GM19351 (cell line): ENCODE measurements around the gene DNAJC10.
"Not testable (repeated sequence)": the region's sequence is repeated elsewhere in the genome, so short reads cannot be mapped to it uniquely, and the experiment has no call there.

ENCODE experiments used
- ATAC-seq: cut with Tn5 transposase; IDR thresholded peaks from one replicate; pipeline ENCODE4 v1.9.1; 2021; ENCODE audit warnings: mild to moderate bottlenecking, moderate library complexity; ENCODE audit not compliant: unreplicated experiment

Gene DNAJC10, protein sequence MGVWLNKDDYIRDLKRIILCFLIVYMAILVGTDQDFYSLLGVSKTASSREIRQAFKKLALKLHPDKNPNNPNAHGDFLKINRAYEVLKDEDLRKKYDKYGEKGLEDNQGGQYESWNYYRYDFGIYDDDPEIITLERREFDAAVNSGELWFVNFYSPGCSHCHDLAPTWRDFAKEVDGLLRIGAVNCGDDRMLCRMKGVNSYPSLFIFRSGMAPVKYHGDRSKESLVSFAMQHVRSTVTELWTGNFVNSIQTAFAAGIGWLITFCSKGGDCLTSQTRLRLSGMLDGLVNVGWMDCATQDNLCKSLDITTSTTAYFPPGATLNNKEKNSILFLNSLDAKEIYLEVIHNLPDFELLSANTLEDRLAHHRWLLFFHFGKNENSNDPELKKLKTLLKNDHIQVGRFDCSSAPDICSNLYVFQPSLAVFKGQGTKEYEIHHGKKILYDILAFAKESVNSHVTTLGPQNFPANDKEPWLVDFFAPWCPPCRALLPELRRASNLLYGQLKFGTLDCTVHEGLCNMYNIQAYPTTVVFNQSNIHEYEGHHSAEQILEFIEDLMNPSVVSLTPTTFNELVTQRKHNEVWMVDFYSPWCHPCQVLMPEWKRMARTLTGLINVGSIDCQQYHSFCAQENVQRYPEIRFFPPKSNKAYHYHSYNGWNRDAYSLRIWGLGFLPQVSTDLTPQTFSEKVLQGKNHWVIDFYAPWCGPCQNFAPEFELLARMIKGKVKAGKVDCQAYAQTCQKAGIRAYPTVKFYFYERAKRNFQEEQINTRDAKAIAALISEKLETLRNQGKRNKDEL

DNA sequence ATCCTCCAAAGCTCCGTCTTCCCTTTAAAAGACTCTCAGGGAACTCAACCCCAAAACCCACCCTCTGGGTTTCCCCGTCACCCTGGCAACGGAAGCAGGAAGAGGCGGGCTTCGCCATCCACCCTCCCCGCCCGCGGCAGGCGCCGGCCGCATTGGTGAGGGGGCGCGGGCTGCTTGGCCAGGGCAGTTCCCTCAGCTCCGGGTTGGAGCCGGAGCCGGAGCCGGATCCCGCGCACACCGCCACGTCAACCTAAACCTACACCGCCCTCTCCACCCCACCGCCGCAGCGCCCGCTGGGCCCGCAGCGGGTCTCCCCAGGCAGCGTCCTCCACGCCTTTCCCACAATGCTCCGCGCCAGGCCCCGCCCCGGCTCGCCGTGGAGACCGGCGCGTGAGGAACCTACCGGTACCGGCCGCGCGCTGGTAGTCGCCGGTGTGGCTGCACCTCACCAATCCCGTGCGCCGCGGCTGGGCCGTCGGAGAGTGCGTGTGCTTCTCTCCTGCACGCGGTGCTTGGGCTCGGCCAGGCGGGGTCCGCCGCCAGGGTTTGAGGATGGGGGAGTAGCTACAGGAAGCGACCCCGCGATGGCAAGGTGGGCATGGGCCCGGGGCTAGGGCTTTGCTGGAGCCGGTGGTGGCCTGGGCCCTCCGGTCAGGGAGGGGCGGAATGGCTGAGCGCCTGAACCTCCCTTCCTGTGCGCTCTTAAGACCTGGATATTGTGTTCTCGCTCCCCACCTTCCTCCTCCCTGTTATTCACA is at the start of gene DNAJC10:
Gene DNAJC10, plus strand, starts transcription at position 366 of the 758 bp plus-strand sequence. CDS start 1,830 bp downstream, outside the sequence.
- ATAC-seq, result peak; percentile 79

DNA sequence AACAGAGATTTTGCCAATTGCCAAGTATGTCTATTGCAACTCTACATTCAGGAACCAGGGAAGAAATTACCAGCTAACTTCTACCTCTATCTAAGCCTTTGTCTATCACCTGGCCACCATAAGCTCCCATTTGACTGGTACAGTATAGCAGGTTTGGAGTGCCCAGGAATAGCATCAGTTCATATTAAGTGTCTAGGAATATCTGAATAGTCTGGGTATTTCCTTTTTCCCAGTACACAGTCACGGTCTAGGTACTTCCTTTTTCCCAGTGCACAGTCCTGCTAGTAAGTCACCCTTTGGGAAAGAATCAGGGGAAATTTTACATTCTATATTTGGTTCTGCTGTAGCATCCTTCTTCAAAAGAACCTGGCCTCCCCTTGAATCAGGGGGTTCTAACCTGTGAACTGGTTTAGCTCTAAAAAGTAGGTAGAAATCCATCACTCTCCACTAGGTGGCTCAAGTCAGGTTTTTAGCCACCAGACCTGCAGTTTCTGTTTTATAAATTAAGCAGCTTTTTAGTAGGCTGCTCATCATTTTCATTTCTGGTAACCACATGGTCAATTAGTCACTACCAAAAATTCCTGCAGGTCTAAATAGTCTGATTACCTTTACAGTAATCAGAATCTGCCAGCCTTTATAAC is 49.3 kb upstream of the DNAJC10 start:
- ATAC-seq, result peak; percentile 94

DNA sequence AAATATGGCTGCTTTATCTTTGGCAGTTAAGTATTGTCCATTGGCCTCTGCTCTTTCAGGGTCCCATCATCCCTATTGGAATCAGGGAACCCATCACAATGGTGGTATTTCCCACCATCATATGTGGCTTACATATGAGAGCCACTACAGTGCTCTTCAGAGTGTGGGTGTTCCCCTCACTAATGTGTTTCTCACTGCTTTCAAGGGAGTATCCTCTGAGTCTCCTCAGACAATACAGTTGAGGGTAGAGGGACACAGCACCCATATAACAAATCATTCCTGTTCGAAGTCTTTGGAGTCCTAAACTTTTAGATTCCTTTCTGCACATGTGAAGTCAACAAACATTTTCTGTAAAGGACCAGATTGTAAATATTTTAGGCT is 48.8 kb upstream of the DNAJC10 start:
- peak; percentile 26 for ATAC-seq

DNA sequence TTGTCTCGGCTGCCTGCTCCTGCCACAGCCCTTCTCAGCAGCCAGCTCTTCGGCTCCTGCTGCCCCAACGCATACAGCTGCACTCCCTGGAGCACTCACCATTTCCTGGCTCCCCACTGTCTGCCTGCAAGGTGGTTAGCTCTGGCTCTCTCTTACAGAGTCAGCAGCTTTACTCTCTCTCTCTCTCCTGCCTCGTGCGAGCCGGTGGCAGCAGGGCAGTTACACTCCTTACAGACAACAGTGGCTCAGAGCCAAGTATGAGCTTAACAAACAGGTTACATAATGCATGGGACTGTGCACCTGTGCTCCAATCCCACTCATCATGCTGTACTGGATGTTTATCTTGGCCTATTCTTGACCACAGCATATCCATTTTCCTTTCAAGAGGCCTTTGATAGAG is 47.4 kb upstream of the DNAJC10 start:
- no peak for ATAC-seq

DNA sequence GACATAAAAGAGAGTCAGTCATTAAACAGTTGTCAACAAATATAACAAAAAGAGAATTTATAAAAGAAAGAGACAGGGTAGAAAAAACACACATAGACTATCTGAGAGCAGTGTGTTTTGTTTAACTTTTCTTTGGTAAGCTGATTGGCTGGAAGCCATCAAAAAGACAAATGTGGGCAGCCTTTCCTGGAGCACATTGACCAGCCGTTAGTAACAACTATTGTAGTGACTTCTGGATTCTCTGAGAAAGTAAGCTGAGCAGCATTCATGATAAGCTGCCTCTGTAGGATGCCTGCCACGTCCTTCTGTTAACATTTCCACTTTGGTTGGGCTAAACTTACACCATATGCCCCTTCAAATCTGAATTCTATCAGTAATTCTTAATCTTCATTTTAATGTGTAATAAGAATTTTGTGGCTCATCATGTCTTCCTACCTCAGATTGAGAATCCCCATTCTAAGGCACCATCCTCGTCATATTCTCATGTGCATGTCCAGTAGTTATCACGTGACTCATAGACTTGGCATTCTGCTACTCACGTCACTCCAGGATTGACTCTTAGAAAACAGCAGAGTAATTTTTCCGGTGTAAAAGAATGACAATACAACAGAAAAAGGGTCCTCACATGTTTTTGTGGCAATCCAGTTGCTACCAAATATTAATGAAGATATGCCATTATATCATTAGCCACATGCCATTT is 43.4 kb upstream of the DNAJC10 start:
- ATAC-seq, result no peak

DNA sequence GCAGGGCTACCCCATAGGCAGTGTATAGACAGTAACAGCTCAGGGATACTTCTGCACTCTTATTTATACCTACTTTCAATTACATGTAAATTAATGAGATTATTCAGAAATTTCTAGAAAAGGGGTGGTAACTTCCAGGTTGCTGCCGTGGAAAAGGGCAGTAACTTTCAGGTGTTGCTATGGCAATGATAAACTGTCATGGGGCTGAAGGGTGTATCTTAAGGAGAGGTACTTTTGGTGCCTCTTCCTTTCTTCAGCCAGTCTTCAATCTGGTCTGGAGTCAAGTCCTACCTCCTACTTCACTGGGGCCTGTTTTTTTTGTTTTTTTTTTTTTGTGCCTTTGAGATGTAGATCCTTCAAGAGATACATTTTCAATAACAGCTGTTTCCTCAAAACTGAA is 35.2 kb upstream of the DNAJC10 start:
- no peak for ATAC-seq

DNA sequence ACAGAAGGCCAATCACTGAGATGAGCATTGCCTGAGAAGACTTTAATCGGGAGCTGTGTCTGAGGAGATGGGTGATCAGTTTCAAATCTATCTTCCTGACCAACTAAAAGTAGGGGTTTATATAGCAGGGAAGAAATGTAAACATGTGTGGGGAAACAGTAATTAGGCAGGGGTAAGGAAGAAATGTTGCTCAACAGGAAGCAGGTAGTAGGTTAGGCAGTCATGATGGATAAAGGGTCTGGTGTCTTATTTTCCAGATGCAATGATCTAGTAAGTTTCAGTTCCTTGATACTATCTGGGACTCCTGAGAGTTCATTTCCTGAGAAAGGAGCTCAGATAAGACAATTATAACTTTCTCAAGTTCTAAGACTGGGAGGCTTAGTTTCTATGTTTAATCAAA is 33.8 kb upstream of the DNAJC10 start:
- ATAC-seq, result no peak

DNA sequence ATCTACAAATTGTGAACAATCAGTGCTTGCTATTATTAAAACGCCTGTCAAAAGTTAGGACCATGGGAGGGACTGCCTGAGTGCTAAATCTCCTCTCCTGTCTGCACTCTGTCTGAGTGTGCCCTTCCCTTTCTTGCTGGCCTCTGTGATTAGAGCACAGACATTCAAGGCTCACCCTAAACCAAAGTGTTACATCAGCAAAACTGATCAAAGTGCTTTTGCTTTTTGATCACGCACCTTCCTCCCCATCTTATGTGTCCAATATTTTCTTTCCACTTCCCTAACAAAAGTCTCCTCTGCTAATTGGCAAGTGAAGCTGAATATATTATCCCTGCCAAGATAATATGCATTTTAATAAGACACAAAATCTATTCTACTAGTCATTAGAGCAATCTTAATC is 30.5 kb upstream of the DNAJC10 start:
- ATAC-seq, result no peak

DNA sequence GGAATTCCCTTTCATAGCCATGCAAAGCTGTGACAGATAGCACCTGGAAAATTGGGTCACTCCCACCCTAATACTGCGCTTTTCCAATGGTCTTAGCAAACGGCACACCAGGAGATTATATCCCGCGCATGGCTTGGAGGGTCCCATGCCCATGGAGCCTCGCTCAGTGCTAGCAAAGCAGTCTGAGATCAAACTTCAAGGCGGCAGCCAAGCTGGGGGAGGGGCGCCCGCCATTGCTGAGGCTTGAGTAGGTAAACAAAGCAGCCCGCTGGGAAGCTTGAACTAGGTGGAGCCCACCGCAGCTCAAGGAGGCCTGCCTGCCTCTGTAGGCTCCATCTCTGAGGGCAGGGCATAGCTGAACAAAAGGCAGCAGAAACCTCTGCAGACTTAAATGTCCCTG is 29.3 kb upstream of the DNAJC10 start:
- not testable (repeated sequence) for ATAC-seq

DNA sequence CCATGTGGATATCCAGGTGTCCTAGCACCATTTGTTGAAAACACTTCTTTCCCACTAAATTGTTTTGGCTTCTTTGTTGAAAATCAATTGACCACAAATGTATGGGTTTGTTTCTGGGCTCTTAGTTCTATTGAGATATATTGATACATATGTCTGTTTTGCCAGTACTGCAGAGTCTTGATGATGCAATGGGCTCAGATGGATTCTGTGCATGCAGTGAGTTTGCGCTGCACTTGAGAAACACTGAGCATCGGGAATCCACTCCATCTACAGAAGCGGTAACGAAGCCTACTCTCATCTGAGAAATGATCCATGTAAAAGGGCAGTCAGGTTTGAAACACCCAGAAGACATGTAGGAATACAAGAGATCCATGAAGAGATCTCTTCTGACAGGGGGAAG is 21.9 kb upstream of the DNAJC10 start:
- no peak for ATAC-seq

DNA sequence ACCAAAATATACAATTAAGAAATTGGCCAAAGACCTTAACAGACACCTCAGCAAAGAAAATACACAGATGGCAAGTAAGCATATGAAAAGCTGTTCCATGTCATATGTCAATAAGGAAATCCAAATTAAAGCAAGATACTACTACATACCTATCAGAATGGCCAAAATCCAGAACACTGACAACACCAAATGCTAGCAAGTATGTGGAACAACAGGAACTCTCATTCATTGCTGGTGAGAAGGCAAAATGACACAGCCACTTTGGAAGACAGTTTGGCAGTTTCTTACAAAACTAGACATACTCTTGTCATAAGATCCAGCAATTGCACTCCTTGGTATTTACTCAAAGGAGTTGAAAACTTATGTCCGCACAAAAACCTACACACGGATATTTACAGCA is 20.3 kb upstream of the DNAJC10 start:
- no peak for ATAC-seq

DNA sequence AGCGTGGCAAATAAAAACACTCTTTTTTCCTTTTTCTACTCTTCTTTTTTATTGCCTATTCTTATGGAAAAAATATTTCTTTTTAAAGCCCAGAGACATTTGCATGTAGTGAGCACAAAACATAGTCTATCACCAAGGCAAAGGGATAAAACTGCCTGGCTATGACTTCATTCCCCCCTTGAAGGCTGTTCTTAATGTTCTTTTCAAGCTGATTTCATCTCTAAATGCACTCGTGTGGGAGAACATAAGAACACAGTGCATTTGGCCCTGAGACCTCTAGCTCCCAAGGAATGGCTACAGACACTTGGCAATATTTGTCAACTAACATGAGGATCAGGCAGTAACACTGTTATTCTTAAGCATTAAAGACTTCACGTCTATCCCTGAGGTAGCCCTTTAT is 17.4 kb upstream of the DNAJC10 start:
- no peak for ATAC-seq

DNA sequence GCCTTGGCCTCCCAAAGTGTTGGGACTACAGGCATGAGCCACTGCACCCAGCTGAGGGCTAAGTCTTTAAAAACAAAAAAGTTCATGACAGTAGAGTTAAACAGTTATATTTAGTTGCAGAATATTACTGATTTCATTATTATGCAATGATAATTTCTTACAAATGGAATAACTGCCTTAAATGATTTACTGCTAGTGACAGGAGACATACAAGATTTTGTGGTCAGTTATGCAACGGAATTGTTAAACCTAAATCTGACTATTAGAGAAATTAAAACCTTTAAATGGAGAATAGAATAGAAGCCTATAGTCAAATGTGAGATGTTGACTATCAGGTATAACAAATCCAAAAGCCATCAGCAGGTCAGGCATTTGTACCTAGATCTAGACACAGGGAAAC is 10.3 kb upstream of the DNAJC10 start:
- ATAC-seq, result no peak

DNA sequence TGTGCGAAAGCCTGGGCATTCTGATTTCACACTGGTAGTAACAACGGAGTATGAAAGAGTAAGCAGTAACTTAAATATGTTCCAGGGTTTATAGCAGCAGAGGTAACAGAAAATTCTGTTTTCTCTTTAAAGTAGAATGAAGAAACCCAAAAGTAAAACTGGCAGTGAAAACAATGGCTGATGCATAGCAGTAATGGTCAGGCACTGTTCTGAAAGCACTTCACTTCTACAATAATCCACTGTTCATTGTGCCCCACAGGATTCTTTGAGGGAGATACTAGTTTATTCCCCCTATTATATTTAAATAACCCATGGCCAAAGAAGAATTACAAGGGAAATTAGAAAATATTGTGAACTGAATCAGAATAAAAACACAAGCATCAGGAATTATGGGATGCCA is 9.3 kb upstream of the DNAJC10 start:
- no peak for ATAC-seq

DNA sequence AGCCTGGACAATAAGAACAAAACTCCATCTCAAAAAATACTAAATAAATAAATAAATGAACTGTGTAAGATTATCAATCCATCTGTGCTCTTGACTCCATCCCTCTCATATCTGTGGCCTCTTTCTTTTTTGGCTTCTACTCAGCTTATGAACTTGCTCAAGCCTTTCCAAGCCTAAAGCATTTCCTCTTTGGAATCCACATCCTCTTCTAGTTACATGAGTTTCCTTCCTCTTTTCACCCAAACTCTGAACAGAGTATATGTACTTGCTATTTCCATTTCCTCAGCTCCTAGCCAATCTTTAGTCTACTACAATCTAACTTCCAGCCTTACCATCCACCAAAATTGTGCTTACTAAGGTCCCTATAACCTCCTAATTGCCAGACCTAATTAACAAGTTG is 2.5 kb upstream of the DNAJC10 start:
- no peak for ATAC-seq

DNA sequence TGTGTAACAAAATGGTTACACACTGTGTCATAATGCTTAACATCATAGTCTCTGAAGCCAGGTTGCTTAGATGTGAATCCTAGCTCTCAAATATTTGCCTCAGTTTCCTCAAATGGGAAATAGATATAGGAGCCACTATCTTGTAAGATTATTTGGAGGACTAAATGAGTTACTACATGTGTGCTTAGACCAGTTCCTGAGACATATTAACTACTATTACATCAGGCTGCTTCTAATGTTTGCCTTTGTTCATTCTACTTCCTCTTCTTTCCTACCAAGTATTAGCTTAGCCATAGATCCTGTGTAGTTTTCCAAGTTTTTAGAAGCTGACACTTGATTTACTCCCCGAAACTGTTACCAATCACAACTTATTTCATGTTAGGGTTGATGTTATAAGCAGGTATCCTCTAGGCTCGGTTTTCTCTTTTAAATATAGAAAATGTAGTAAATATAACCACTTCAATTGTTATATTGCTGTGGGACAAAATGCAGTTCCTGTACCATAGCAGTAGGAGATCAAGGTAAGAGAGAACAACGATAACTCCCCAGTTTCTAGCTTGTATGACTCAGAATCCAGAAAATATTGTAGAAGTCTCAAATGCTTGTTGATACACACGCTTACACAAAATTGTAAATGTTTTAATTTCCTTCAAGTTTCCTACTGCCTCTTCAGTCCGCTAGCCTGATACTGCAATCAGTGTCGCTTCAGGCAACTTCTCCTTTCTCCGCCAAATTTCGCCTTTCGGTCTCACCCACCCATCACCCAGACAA is 751 bp upstream of the DNAJC10 start:
- no peak for ATAC-seq

DNA sequence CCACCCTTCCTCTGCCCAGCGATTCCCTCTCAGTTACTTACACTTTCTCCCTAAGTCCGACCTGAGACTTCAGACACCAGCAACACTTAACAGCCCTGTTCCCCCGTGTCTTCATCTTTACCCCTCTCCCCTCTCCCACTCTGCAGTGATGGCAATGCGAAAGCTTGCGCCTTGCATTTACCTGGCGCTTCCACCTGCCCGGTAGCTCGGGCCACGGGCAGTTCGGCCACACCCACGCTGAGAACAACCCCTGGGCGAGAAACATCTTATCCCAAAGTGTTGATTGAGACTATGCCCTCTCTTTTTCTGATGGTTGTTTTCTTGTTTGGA is 558 bp downstream of the DNAJC10 start:
- peak; percentile 2 for ATAC-seq

DNA sequence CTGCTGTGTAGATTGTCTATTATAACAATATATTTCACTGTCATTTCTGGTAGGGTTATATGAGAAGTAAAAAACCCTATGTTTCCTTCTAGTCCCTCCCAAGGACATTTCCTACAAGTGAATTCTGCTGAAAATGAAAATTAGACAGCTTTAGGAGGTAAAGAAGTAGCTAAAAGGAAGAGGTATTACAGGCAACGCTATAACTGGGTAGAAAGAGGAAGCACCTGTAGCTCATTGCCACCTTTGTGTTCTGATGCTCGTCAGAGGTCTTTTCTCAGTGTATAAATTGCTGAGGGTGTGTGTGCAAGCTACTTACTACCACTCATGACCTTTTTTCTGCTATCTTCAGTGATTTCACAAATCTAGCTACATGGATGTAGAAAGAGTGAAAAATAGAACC is 1.4 kb downstream of the DNAJC10 start:
- ATAC-seq, result peak; percentile 37

DNA sequence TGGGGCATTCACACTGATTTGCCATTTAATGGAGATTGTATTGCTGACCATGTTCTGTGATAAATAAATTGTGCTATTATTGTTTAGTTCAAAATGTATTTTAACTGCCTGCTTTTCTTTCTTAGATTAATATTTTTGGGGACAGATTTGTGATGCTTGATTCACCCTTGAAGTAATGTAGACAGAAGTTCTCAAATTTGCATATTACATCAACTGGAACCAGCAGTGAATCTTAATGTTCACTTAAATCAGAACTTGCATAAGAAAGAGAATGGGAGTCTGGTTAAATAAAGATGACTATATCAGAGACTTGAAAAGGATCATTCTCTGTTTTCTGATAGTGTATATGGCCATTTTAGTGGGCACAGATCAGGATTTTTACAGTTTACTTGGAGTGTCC is 1.8 kb downstream of the DNAJC10 start:
- no peak for ATAC-seq

DNA sequence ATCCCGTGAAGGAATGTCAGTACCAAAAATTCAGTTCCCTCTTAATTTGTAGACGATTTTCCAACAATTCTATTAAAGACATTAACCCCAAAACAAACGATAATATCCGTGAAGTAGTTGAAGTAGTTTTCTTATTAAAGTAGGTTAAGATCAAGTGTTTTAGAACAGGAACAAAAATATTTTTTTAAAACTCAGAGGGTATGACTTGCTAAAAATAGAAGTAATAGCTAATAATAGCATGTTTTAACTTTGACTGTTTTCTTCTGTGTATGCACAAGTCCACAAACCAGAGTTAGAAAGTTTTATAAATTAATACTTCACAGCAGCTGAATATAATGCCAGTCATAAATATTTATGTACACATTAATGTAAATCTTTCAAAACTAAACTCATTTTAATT is 2.4 kb downstream of the DNAJC10 start:
- ATAC-seq, result no peak
